GM19240 (cell line): ENCODE data around the gene ABO.
"Not testable (repeated sequence)": the region's sequence is repeated elsewhere in the genome, so short reads cannot be mapped to it uniquely, and the experiment has no call there.

ENCODE experiments used
- DNase-seq: peaks from one replicate; pipeline ENCODE4 v3.0.0; 2011; ENCODE audit warnings: low spot score; ENCODE audit not compliant: insufficient read length

Gene ABO

DNA sequence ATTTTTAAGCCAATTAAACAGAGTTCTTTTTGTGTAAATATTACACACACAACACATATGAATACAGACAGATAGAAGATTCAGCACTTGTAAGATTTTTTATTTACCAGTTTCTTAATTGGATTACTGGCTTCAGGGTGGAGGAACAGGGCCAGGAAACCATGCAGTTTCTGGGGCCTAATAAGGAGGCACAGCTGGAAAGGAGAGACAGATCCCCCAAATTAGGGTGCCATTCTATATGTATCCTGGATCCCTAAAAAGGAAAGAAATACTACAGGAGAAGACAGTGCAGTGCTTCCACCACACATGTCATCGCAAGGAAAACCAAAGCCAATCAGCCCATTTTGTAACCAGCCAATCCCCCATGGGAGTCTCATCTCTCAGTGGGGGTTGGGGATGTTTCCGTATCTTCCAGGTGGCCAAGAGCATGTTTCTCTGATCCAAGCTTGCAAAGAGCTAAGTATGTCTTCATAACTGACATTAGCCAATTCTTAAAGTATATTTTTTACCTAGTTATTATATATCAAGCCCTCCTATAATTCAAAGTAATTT is 15.8 kb upstream of the ABO start:
- no peak for DNase-seq

DNA sequence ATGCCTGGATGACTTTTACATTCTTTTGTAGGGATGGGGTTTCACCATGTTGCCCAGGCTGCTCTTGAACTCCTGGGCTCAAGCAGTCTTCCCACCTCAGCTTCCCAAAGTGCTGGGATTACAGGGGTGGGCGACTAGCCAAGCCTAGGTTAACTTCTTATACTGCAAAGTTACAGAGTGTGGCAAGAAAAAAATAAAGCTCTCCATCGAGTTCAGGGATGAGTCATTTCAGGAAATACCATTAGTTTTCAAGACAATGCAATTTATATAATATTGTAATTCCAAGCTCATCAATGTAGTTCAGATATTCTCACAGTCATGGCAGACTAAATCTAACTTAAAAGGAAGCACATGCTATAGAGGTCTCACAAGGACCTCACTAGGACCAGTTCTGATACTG is 11.5 kb upstream of the ABO start:
- no peak for DNase-seq

GRCh38 chr9:133285252-133285775 is 10.3 kb upstream of the ABO start:
- no peak for DNase-seq

GRCh38 chr9:133284362-133284761 is 9.4 kb upstream of the ABO start:
- DNase-seq: no peak

GRCh38 chr9:133283255-133284032 is 8.4 kb upstream of the ABO start:
- not testable (repeated sequence) for DNase-seq

GRCh38 chr9:133282464-133283238 is 7.7 kb upstream of the ABO start:
- DNase-seq: no peak

- DNase-seq: no peak
Measured at GRCh38 chr9:133280392-133280791, 5.4 kb upstream of the ABO start.

GRCh38 chr9:133278161-133279114 is 3.4 kb upstream of the ABO start:
- no peak for DNase-seq

- DNase-seq: no peak
Measured at GRCh38 chr9:133277467-133277866, 2.5 kb upstream of the ABO start.

- DNase-seq: no peak
Measured at GRCh38 chr9:133276923-133277322, 1.9 kb upstream of the ABO start.

DNA sequence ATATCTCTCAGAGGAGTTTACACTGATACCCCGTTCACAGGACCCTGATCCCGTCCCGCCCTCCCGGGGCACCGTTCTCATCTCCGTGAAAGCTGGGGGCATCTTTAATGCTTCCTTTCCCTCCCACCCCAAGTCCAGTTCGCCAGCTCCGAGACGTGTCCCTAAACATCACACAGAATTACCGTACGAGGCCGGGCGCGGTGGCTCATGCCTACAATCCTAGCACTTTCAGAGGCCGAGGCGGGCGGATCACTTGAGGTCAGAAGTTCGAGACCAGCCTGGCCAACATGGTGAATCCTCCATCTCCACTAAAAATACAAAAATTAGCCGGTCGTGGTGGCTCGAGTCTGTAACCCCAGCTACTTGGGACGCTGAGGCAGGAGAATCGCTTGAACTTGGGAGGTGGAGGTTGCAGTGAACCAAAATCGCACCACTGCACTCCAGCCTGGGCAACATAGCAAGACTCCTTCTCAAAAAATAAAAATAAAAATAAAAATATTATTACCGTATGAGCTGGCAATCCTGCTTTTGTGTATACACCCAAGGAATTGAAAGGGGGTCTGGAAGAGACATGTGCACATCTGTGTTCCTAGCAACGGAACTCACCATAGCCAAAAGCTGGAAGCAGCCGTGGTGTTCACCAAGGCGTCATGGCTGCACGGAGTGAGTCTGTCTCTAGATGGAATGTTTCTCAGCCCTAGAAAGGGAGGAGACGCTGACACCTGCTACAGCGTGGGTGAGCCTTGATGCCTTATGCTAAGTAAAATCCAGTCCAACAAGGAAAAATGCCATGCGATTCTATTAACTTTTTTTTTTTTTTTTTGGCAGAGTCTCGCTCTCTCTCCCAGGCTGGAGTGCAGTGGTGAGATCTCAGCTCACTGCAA is 1.2 kb upstream of the ABO start:
- DNase-seq: no peak

DNA sequence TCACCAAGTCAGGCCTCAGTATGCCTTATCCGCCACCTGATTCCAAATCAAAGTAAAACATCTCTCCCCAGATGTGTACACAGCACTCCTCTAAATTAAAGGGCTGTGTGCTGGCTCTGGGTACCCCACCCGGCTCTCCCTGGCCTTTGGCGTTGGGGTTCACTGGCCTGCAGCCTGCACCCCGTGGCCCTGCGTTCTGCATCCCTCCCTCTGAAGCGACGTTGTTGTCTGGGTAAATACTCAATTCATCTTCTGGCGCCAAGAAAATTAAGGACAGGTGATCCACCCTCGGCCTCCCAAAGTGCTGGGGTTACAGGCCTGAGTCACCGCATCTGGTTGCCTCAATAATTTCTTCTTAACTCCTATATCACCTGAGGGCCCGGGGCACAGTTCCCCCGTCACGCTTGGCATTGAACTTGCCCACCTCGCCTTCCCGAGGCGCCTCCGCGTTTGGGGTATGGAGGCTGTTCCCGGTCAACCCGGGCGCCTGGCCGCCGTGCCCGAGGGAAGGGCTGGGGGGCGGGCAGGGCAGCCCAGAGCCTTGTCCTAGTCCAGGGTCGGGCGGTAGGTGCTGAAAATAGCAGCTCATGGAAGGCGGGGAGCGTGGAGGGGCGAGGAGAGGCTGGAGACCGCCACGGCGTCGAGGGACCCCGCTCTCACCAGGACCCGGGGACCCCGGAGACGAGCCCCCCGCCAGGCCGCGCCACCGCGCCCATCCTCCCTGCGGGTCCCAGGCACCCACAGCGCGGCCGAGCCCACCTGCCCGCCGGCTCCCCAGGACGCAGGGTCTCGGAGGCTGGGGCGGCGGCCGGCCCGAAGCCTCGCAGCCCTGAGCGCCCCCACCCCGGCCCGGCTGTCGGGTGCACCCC is 531 bp downstream of the ABO start:
- DNase-seq: no peak

DNA sequence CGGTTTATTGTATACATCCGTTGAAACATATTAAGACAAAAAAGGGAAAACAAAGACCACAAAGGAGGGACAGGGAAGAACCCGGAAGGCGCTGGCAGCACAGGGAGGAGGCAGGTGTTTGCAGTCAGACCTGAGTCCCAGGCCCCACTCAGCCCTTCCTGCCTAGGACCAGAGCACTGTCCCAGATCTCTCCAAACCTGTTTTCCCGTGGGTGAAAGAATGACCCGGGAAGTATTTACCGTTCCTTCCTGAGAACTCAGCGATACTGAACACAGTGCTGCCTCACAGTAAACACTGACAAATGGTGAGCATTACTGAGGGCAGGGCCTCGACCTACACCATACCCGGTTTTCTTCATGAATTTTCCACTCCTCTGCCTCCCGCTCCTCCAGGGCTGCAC is 1.2 kb downstream of the ABO start:
- no peak for DNase-seq

GRCh38 chr9:133273098-133273497 is 1.9 kb downstream of the ABO start:
- no peak for DNase-seq

- no peak for DNase-seq
Measured at GRCh38 chr9:133269537-133270362, 5.3 kb downstream of the ABO start.

GRCh38 chr9:133269136-133269535 is 5.9 kb downstream of the ABO start:
- not testable (repeated sequence) for DNase-seq

DNA sequence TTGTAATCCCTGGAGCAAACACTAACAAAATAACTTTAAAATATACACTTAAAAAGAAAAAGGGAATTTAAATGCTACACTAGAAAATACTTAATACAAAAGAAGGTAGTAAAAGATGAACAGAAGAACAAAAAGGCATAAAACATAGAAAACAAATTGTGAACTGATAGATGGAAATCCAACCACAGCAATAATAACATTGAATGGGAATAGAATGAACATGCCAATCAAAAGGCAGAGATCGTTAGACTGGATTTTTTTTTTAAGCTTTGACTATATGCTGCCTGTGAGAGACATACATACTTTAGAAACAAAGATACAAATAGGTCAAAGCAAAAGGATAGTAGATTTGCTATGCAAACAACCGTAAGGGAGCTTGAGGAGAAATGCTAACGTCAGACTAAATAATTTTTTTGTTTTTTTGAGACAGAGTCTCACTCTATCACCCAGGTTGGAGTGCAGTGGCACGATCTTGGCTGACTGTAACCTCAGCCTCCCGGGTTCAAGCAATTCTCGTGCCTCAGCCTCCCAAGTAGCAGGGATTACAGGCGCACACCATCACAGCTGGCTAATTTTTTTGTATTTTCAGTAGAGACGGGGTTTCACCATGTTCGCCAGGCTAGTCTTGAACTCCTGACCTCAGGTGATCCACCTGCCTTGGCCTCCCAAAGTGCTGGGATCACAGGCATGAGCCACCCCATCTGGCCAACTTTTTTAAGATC is 6.5 kb downstream of the ABO start:
- DNase-seq: no peak
